ENCODE measurements around the gene GPRIN2. TPM values are rescaled to one million over a fixed set of nuclear protein-coding genes. Genes with fewer than 3 reads are reported as not detected.
"Not testable (repeated sequence)": the region's sequence is repeated elsewhere in the genome, so short reads cannot be mapped to it uniquely, and the experiment has no call there.

Gene GPRIN2
- 10 to 100 TPM; 31.3 to 97.3 (median 53.1) TPM for total RNA-seq

GRCh38 chr10:46556515-46557318 is at the start of gene GPRIN2:
TSS of gene GPRIN2 (minus strand) at chr10:46556658. CDS start at chr10:46550736, 5,922 bp downstream.
- peaks cover 3 to 21% (median 16%) of the 10 kb centered on the region in 4 donors for H3K4me1 ChIP-seq
- DNase-seq, result peak; percentile 83
- WGBS, 2 donors (ENCODE audit: low coverage in 1 of 2), result 6 to 12% methylated on average over 16 to 73 of the region's 74 CpGs
- in situ Hi-C loops (cut with MboI; ENCODE audit: low pct_ligation_motif_present in 1 of 4, low pct_unique_long_range_greater_than_20kb in 1 of 4, low sequenced_read_pairs in 3 of 4) (no loop called here), intact Hi-C loops (cut with DNase I; ENCODE audit: low total_unique reads) (no loop called here)
- H3K4me3 ChIP-seq, result peak within 1 kb of the TSS; percentile 48 to 61 (median 51)
- no peaks in the 10 kb centered on the region for H3K36me3 ChIP-seq
- peak within 1 kb of the TSS; percentile 37 to 78 (median 66) for H3K27ac ChIP-seq
- TF ChIP-seq POLR2AphosphoS5 (IDR thresholded peaks at IDR 0.05) (peak in 2 of 3 donors; percentile 22 to 51), POLR2A (IDR thresholded peaks at IDR 0.05) (no peak), EP300 (IDR thresholded peaks at IDR 0.05; ENCODE audit: low read depth) (no peak), CTCF (IDR thresholded peaks at IDR 0.05) (no peak)
- H3K27me3 ChIP-seq, result peaks cover 48% of the 10 kb centered on the region
- no peaks in the 10 kb centered on the region for H3K9me3 ChIP-seq

- H3K27me3 ChIP-seq; H3K36me3 ChIP-seq; H3K9me3 ChIP-seq; H3K27ac ChIP-seq; DNase-seq; H3K4me3 ChIP-seq; intact Hi-C loops (cut with DNase I; ENCODE audit: low total_unique reads); H3K4me1 ChIP-seq; in situ Hi-C loops (cut with MboI; ENCODE audit: low pct_ligation_motif_present in 1 of 4, low pct_unique_long_range_greater_than_20kb in 1 of 4, low sequenced_read_pairs in 3 of 4): not testable (repeated sequence)
- WGBS, 2 donors (ENCODE audit: low coverage in 1 of 2), result 60% methylated on average over 1 of the region's 1 CpG; no CpG with 5 or more reads in 1 of the 2 donors
Observed at GRCh38 chr10:46600516-46600915, 44.1 kb upstream of the GPRIN2 start.

- H3K27ac ChIP-seq, result peak overlapping the region in 2 of 4 donors; percentile 59 to 66
- in situ Hi-C loops (cut with MboI; ENCODE audit: low pct_ligation_motif_present in 1 of 4, low pct_unique_long_range_greater_than_20kb in 1 of 4, low sequenced_read_pairs in 3 of 4); intact Hi-C loops (cut with DNase I; ENCODE audit: low total_unique reads); H3K9me3 ChIP-seq; H3K36me3 ChIP-seq; H3K4me1 ChIP-seq; H3K27me3 ChIP-seq; DNase-seq: not testable (repeated sequence)
- peak in 1 of 5 experiments; percentile 17 for TF ChIP-seq CTCF (IDR thresholded peaks at IDR 0.05)
- WGBS, 2 donors (ENCODE audit: low coverage in 1 of 2), result 0% methylated on average over 13 of the region's 44 CpGs; no CpG with 5 or more reads in 1 of the 2 donors
- H3K4me3 ChIP-seq, result peak overlapping the region in 3 of 4 donors; percentile 29 to 55 (median 30)
Observed at GRCh38 chr10:46597616-46598246, 41.3 kb upstream of the GPRIN2 start.

GRCh38 chr10:46596570-46596969 is 40.1 kb upstream of the GPRIN2 start:
- H3K27me3 ChIP-seq; in situ Hi-C loops (cut with MboI; ENCODE audit: low pct_ligation_motif_present in 1 of 4, low pct_unique_long_range_greater_than_20kb in 1 of 4, low sequenced_read_pairs in 3 of 4); H3K4me3 ChIP-seq; intact Hi-C loops (cut with DNase I; ENCODE audit: low total_unique reads); H3K9me3 ChIP-seq; DNase-seq; H3K36me3 ChIP-seq; H3K4me1 ChIP-seq: not testable (repeated sequence)
- peak overlapping the region in 3 of 4 donors; percentile 28 to 46 (median 29) for H3K27ac ChIP-seq
- 70% methylated on average over 2 of the region's 4 CpGs; no CpG with 5 or more reads in 1 of the 2 donors for WGBS, 2 donors (ENCODE audit: low coverage in 1 of 2)

GRCh38 chr10:46594453-46595063 is 38.1 kb upstream of the GPRIN2 start:
- H3K9me3 ChIP-seq; H3K4me3 ChIP-seq; H3K36me3 ChIP-seq; intact Hi-C loops (cut with DNase I; ENCODE audit: low total_unique reads); in situ Hi-C loops (cut with MboI; ENCODE audit: low pct_ligation_motif_present in 1 of 4, low pct_unique_long_range_greater_than_20kb in 1 of 4, low sequenced_read_pairs in 3 of 4); H3K4me1 ChIP-seq; H3K27me3 ChIP-seq; DNase-seq; H3K27ac ChIP-seq: not testable (repeated sequence)
- whole genome bisulfite sequencing, 2 donors (ENCODE audit: low coverage in 1 of 2), result 30 to 31% methylated on average over 2 to 5 of the region's 6 CpGs

- H3K4me1 ChIP-seq; intact Hi-C loops (cut with DNase I; ENCODE audit: low total_unique reads); H3K36me3 ChIP-seq; H3K27me3 ChIP-seq; in situ Hi-C loops (cut with MboI; ENCODE audit: low pct_ligation_motif_present in 1 of 4, low pct_unique_long_range_greater_than_20kb in 1 of 4, low sequenced_read_pairs in 3 of 4); H3K4me3 ChIP-seq; H3K27ac ChIP-seq; DNase-seq; H3K9me3 ChIP-seq: not testable (repeated sequence)
- WGBS, 2 donors (ENCODE audit: low coverage in 1 of 2), result 95% methylated on average over 13 of the region's 13 CpGs; no CpG with 5 or more reads in 1 of the 2 donors
Observed at GRCh38 chr10:46593307-46593706, 36.8 kb upstream of the GPRIN2 start.

- DNase-seq; H3K27me3 ChIP-seq; H3K4me1 ChIP-seq; H3K36me3 ChIP-seq; H3K9me3 ChIP-seq; H3K4me3 ChIP-seq; in situ Hi-C loops (cut with MboI; ENCODE audit: low pct_ligation_motif_present in 1 of 4, low pct_unique_long_range_greater_than_20kb in 1 of 4, low sequenced_read_pairs in 3 of 4); H3K27ac ChIP-seq; intact Hi-C loops (cut with DNase I; ENCODE audit: low total_unique reads): not testable (repeated sequence)
- 100% methylated on average over 1 of the region's 8 CpGs; no CpG with 5 or more reads in 1 of the 2 donors for WGBS, 2 donors (ENCODE audit: low coverage in 1 of 2)
Observed at GRCh38 chr10:46591053-46591452, 34.6 kb upstream of the GPRIN2 start.

GRCh38 chr10:46589589-46589988 is 33.1 kb upstream of the GPRIN2 start:
- WGBS, 2 donors (ENCODE audit: low coverage in 1 of 2), result no CpG with 5 or more reads among the region's 3 CpGs
- H3K36me3 ChIP-seq; DNase-seq; in situ Hi-C loops (cut with MboI; ENCODE audit: low pct_ligation_motif_present in 1 of 4, low pct_unique_long_range_greater_than_20kb in 1 of 4, low sequenced_read_pairs in 3 of 4); H3K4me3 ChIP-seq; H3K27me3 ChIP-seq; intact Hi-C loops (cut with DNase I; ENCODE audit: low total_unique reads); H3K4me1 ChIP-seq; H3K9me3 ChIP-seq; H3K27ac ChIP-seq: not testable (repeated sequence)
